Type B pancreatic cell (in vitro differentiated cells): ENCODE results near the gene PRDM16. TPM values are rescaled to one million over a fixed set of nuclear protein-coding genes. Genes with fewer than 3 reads are reported as not detected.
A peak's percentile ranks its signal among the peaks of the same experiment; 100 is the strongest.

Source experiments
- DNase-seq: peaks from one replicate; pipeline ENCODE4 v3.0.0; 2021; ENCODE audit warnings: mixed read lengths; ENCODE audit not compliant: unreplicated experiment; ENCODE audit errors: extremely low spot score
- H3K27ac Mint-ChIP-seq: 2 replicates; pipeline ENCODE4 v1.8.0; 2021; ENCODE audit warnings: mild to moderate bottlenecking, mixed read lengths
- H3K27me3 Mint-ChIP-seq: 2 replicates; pipeline ENCODE4 v1.8.0; 2021; ENCODE audit warnings: mixed read lengths
- H3K36me3 Mint-ChIP-seq: 2 replicates; pipeline ENCODE4 v1.8.0; 2021; ENCODE audit warnings: mixed read lengths
- H3K4me1 Mint-ChIP-seq: one replicate; pipeline ENCODE4 v1.8.0; 2021; ENCODE audit warnings: mixed read lengths; ENCODE audit not compliant: unreplicated experiment
- H3K4me3 Mint-ChIP-seq: 2 replicates; pipeline ENCODE4 v1.8.0; 2021; ENCODE audit warnings: mild to moderate bottlenecking, mixed read lengths
- H3K9me3 Mint-ChIP-seq: 2 replicates; pipeline ENCODE4 v1.8.0; 2021; ENCODE audit warnings: mixed read lengths
- CTCF ChIP-seq: fragments of 200-600 bp; sonication (generic); conservative IDR thresholded peaks from 2 replicates; pipeline ENCODE4 v1.5.0; 2021; ENCODE audit warnings: antibody characterized with exemption, mild to moderate bottlenecking
- total RNA-seq: library from RNA; stranded (reverse); gene quantifications from 2 replicates; pipeline ENCODE4 v1.2.1, GENCODE V29; 2021; ENCODE audit warnings: low replicate concordance

Gene PRDM16
- total RNA-seq, 1 donor from 2014 or later = 23.6 TPM

- no peak for DNase-seq
- H3K27me3 Mint-ChIP-seq = peaks cover 14% of the 10 kb centered on the region
- H3K36me3 Mint-ChIP-seq = peaks cover 4% of the 10 kb centered on the region
- TF ChIP-seq CTCF = no peak
- peaks cover 11% of the 10 kb centered on the region for H3K4me1 Mint-ChIP-seq
- H3K27ac Mint-ChIP-seq = no peak overlapping the region
- peaks cover 6% of the 10 kb centered on the region for H3K9me3 Mint-ChIP-seq
- H3K4me3 Mint-ChIP-seq = no peak overlapping the region
These were observed 188.8 kb downstream of the PRDM16 start for GRCh38 chr1:3257788-3258187.

- H3K27me3 Mint-ChIP-seq = peaks cover 14% of the 10 kb centered on the region
- H3K4me3 Mint-ChIP-seq = no peak overlapping the region
- no peak for DNase-seq
- TF ChIP-seq CTCF = no peak
- no peak overlapping the region for H3K27ac Mint-ChIP-seq
- H3K9me3 Mint-ChIP-seq = peaks cover 6% of the 10 kb centered on the region
- H3K36me3 Mint-ChIP-seq = peaks cover 4% of the 10 kb centered on the region
- H3K4me1 Mint-ChIP-seq = peaks cover 11% of the 10 kb centered on the region
These were observed 189.5 kb downstream of the PRDM16 start for GRCh38 chr1:3258386-3259003.

GRCh38 chr1:3259020-3259419 lies 190.0 kb downstream of the PRDM16 start:
- Mint-ChIP-seq H3K4me1 (peaks cover 11% of the 10 kb centered on the region), H3K27me3 (peaks cover 14% of the 10 kb centered on the region), H3K27ac (no peak overlapping the region), H3K36me3 (peaks cover 4% of the 10 kb centered on the region), H3K4me3 (no peak overlapping the region), H3K9me3 (peaks cover 6% of the 10 kb centered on the region)
- no peak for DNase-seq
- TF ChIP-seq CTCF = no peak

- peaks cover 17% of the 10 kb centered on the region for H3K27me3 Mint-ChIP-seq
- peaks cover 4% of the 10 kb centered on the region for H3K36me3 Mint-ChIP-seq
- TF ChIP-seq CTCF = no peak
- H3K9me3 Mint-ChIP-seq = peaks cover 6% of the 10 kb centered on the region
- no peak for DNase-seq
- no peak overlapping the region for H3K4me3 Mint-ChIP-seq
- H3K4me1 Mint-ChIP-seq = peaks cover 24% of the 10 kb centered on the region
- H3K27ac Mint-ChIP-seq = peak overlapping the region; percentile 34
These were observed 192.3 kb downstream of the PRDM16 start for GRCh38 chr1:3261007-3261968.

GRCh38 chr1:3261969-3262579 lies 193.1 kb downstream of the PRDM16 start:
- H3K9me3 Mint-ChIP-seq = peaks cover 6% of the 10 kb centered on the region
- peaks cover 21% of the 10 kb centered on the region for H3K27me3 Mint-ChIP-seq
- peaks cover 24% of the 10 kb centered on the region for H3K4me1 Mint-ChIP-seq
- H3K4me3 Mint-ChIP-seq = no peak overlapping the region
- H3K36me3 Mint-ChIP-seq = peaks cover 4% of the 10 kb centered on the region
- no peak for TF ChIP-seq CTCF
- peak overlapping the region; percentile 34 for H3K27ac Mint-ChIP-seq
- DNase-seq = no peak
